ENCODE data around the gene SBF2.
A peak's percentile ranks its signal among the peaks of the same experiment; 100 is the strongest.

Gene SBF2

DNA sequence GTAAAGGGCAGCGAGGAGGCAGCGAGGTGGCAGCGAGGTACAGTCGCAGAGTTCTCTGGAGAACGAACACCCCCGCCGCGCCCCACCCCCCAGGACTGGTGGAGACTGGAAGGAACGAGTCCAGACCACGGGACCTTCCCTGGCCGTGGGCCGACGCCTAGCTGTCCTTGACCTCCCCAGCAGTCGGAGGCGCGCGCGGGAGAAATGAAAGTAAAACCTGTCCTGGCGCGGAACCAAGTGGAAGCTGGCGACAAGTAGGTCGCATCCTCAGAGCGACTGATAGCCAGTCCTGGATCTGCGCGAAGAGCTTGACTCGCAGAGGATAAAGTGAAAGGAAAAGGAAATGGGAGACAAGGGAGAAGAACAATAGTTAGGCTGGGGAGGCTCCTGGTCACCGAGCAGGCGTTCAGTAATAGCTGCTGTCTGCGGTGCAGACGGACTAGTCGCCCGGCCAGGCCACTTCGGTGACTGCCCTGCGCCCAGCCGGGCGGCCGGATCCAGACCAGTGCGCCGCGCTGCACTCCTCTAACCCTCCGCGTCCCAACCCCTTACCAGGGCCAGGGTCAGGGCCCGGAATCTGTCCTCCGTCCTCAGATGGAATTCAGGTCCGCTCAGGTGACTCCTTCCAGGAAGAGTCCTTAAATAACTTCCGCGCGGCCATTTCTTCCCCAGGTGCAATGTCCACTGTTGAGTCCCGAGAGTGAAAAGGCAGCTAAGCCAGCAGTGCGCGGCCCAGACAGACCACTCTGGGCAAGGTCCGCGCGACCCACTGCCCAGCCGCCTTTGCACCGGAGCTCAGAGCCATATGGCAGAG is 8.9 kb upstream of the SBF2 start:
- no peak for DNase-seq (ENCODE audit: insufficient read length, low spot score)
- FAIRE-seq: peak; percentile 69
- TF ChIP-seq SPI1 (IDR thresholded peaks at IDR 0.05; ENCODE audit: low read depth, low read length): no peak
- TF ChIP-seq POU2F2 (IDR thresholded peaks at IDR 0.05; ENCODE audit: low read depth, low read length): 0 out of 2 replicates have a peak, but pooled peaks have one; percentile 34

DNA sequence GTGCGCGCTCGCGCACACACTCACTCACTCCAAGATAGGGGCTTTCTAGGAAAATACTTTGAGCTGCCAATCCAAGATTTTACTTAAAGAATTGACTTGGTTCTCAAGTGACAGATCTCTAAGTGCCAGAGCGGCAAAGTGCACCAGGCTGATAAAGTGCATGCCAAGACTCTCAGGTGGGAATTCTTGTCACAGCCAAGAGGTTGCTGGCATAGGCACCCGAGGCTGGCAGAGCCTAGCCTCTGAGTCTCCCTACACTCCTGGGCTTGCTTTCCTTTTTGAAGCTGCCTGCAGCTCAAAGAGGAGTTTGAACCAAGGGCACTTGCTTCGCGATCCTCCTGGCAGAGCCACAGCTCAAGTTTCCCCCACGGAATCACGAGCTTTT is 8.3 kb upstream of the SBF2 start:
- DNase-seq (ENCODE audit: insufficient read length, low spot score) (no peak), FAIRE-seq (no peak)
- no peak for TF ChIP-seq POLR2A (IDR thresholded peaks at IDR 0.05; ENCODE audit: low read depth, low read length)
- TF ChIP-seq POLR2AphosphoS5 (IDR thresholded peaks at IDR 0.05; ENCODE audit: low read depth, low read length): no peak
- no peak for TF ChIP-seq TAF1 (IDR thresholded peaks at IDR 0.05; ENCODE audit: low read depth, low read length)
- TF ChIP-seq POU2F2 (IDR thresholded peaks at IDR 0.05; ENCODE audit: low read depth, low read length): no peak
- TF ChIP-seq SPI1 (IDR thresholded peaks at IDR 0.05; ENCODE audit: low read depth, low read length): no peak
- TF ChIP-seq PAX5 (IDR thresholded peaks at IDR 0.05; ENCODE audit: insufficient read depth, low read length, severe bottlenecking): no peak

DNA sequence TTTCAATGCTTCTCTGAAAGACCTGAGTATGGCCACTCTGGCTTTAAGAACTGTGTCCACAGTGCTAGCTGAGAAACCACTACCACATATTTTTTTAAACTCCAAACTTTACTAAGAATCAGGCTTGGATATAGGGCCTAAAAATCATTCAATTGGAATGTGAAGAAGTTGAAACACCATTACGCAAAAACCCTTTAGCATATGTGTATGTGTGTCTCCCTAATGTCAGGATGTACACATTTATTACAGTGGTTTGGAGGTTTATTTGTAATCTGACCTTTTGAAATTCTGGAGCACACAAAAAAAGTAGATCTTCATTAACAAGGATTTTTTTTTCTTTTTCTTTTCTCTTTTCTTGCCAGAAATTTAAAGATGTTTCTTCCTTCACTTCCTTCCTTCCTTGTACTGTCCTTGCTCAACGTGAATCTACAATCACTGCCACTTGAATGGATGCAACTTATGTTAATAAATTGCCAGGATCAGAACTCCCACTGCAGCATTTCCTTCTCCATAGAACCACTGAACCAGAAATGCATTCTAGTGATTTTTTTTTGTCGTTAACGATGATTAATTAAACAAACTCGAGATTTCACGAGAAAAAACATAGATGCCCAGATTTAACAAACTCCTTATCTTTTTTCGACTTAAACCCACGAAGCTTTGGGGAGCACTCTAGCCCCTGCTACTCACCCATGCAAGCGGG is 7.8 kb upstream of the SBF2 start:
- DNase-seq (ENCODE audit: insufficient read length, low spot score) (no peak), FAIRE-seq (no peak)
- no peak for TF ChIP-seq SPI1 (IDR thresholded peaks at IDR 0.05; ENCODE audit: low read depth, low read length)
- no peak for TF ChIP-seq POLR2A (IDR thresholded peaks at IDR 0.05; ENCODE audit: low read depth, low read length)
- no peak for TF ChIP-seq POU2F2 (IDR thresholded peaks at IDR 0.05; ENCODE audit: low read depth, low read length)
- no peak for TF ChIP-seq POLR2AphosphoS5 (IDR thresholded peaks at IDR 0.05; ENCODE audit: low read depth, low read length)
- no peak for TF ChIP-seq TAF1 (IDR thresholded peaks at IDR 0.05; ENCODE audit: low read depth, low read length)
- TF ChIP-seq PAX5 (IDR thresholded peaks at IDR 0.05; ENCODE audit: insufficient read depth, low read length, severe bottlenecking): no peak

DNA sequence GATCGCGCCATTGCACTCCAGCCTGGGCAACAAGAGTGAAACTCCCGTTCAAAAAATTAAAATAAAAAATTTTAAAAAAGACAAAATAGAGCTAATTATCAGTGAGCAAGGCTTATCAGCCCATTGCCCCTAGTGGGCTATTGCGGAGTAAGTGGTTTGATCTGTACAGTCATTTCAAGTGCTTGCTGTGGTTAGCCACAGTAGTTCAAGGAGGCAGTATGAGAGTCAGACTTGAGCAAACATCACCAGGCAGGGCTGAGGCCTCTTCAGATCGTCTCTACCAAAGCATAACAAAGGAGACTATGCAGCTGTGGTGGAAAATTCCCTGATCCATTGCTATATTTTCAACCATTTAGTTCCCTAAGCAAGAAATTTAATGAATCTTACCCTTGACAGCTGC is 4.3 kb upstream of the SBF2 start:
- peak; percentile 96 for FAIRE-seq

DNA sequence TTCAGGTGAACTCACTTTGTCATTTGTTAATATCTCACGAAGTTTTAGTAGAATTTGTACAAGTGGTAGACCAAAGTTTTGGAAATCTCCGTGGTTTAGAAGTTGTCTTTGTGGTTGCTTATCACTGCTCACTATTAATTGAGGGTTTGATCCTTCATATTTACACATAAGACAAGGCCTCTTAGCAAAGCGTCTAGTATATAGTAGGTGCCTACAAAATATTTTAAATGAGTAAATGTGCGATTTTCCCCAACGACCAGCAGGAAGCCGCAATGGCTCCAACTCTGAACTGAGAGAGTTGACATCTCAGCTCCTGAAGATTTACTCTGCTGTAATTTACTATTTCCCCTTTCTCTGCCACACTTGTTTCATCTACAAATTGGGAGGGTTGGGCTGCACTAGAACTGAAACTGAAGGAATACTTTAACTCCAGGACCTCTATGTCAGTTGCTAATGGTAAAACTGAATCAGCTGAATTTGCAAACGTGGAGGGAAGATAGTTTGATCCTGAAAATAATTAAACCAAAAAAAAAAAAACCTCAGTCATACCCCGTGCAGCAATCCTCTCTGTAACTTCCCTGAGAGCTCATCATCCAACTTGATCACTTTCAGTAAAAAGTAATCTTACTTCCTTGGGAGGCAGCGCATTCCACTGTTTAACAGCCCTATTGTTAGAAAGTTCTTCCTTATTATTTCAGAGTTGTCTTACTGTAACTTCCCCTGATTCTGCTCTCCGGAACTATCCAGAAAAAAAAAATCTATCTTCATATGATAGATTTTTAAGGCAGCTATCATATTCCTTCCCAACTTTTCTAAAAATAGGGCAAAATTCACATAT is 1.3 kb upstream of the SBF2 start:
- no peak for FAIRE-seq
- no peak for TF ChIP-seq PAX5 (IDR thresholded peaks at IDR 0.05; ENCODE audit: insufficient read depth, low read length, severe bottlenecking)
- no peak for TF ChIP-seq POLR2A (IDR thresholded peaks at IDR 0.05; ENCODE audit: low read depth, low read length)
- no peak for TF ChIP-seq POLR2AphosphoS5 (IDR thresholded peaks at IDR 0.05; ENCODE audit: low read depth, low read length)
- TF ChIP-seq SPI1 (IDR thresholded peaks at IDR 0.05; ENCODE audit: low read depth, low read length): no peak
- TF ChIP-seq POU2F2 (IDR thresholded peaks at IDR 0.05; ENCODE audit: low read depth, low read length): no peak
- no peak for TF ChIP-seq TAF1 (IDR thresholded peaks at IDR 0.05; ENCODE audit: low read depth, low read length)

More for the DNA sequence above, 4.3 kb upstream of the SBF2 start:
- DNase-seq (ENCODE audit: insufficient read length, low spot score): no peak
- TF ChIP-seq POLR2AphosphoS5 (IDR thresholded peaks at IDR 0.05; ENCODE audit: low read depth, low read length) (no peak), SPI1 (IDR thresholded peaks at IDR 0.05; ENCODE audit: low read depth, low read length) (no peak), PAX5 (IDR thresholded peaks at IDR 0.05; ENCODE audit: insufficient read depth, low read length, severe bottlenecking) (peak; percentile 72), POLR2A (IDR thresholded peaks at IDR 0.05; ENCODE audit: low read depth, low read length) (no peak), POU2F2 (IDR thresholded peaks at IDR 0.05; ENCODE audit: low read depth, low read length) (peak; percentile 70; the same call in 1 of the 2 replicates), TAF1 (IDR thresholded peaks at IDR 0.05; ENCODE audit: low read depth, low read length) (no peak)

DNA sequence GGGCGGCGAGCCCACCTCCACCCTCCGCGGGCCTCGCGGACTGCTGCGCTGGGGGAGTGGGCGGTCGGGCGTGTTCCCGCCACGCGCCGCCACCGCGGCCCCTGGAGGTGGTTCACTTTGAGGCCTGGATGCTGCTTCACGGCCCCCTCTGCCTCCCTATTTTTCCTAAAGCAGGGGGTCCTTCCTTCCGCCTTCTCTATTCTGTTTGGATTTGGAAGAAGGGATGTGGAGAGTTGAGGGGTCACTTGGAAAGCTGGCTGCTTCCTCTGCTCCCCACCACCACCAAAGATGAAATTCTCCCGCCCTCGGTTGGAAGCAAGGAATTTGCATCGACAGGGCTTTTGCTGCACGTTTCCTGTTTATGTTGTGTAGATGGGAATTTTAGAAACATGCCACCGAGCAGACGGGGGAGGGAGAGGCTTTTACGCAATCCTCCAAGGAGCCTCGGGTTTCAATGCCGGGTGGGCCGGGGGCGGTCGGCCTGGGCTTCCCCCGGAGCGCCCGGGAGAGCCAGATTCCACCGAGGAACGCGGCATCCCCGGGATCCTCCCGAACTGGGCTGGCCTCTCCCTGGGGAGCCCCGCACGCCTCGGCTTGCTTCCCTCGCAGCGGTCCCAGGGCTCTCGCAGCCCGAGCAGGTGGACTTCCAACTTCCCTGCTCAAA is 403 bp upstream of the SBF2 start:
- no peak for TF ChIP-seq POLR2A (IDR thresholded peaks at IDR 0.05; ENCODE audit: low read depth, low read length)
- TF ChIP-seq SPI1 (IDR thresholded peaks at IDR 0.05; ENCODE audit: low read depth, low read length): no peak
- TF ChIP-seq PAX5 (IDR thresholded peaks at IDR 0.05; ENCODE audit: insufficient read depth, low read length, severe bottlenecking): no peak
- TF ChIP-seq POLR2AphosphoS5 (IDR thresholded peaks at IDR 0.05; ENCODE audit: low read depth, low read length): no peak
- TF ChIP-seq POU2F2 (IDR thresholded peaks at IDR 0.05; ENCODE audit: low read depth, low read length): no peak
- TF ChIP-seq TAF1 (IDR thresholded peaks at IDR 0.05; ENCODE audit: low read depth, low read length): no peak
- FAIRE-seq (no peak), DNase-seq (ENCODE audit: insufficient read length, low spot score) (no peak)

More for the DNA sequence above, 1.3 kb upstream of the SBF2 start:
- no peak for DNase-seq (ENCODE audit: insufficient read length, low spot score)

DNA sequence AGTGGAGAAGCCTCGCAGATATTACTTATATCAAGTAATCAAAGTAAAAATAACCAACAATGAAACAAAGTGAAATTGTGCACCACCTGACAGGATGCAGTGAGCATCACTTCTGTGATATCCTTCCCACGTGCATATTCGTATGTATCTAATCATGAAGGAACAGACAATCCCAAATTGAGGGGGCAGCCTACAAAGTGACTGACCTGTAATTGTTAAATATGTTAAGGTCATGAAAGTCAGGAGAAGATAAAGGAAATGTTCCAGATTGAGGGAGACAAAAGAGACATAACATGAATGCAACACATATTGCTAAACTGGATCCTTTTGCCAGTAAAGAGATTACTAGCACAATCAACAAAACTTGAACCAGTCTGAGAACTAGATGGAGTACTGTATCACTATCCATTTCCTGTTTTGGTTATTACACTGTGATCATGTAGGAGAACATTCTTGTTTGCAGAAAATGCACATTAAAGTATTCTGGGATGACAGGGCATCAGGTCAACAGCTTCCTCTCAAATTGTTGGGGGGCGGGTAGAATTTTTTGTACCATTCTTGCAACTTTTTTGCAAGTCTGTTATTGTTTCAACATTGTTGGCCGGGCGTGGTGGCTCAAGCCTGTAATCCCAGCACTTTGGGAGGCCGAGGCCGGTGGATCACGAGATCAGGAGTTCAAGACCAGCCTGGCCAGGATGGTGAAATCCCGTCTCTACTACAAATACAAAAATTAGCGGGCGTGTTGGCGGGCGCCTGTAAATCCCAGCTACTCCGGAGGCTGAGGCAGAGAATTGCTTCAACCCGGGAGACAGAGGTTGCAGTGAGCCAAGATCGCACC is 2.0 kb downstream of the SBF2 start:
- TF ChIP-seq TAF1 (IDR thresholded peaks at IDR 0.05; ENCODE audit: low read depth, low read length): no peak
- no peak for TF ChIP-seq POLR2AphosphoS5 (IDR thresholded peaks at IDR 0.05; ENCODE audit: low read depth, low read length)
- TF ChIP-seq PAX5 (IDR thresholded peaks at IDR 0.05; ENCODE audit: insufficient read depth, low read length, severe bottlenecking): no peak
- TF ChIP-seq POU2F2 (IDR thresholded peaks at IDR 0.05; ENCODE audit: low read depth, low read length): no peak
- no peak for TF ChIP-seq POLR2A (IDR thresholded peaks at IDR 0.05; ENCODE audit: low read depth, low read length)
- peak; percentile 13; the same call in 1 of the 2 replicates for TF ChIP-seq SPI1 (IDR thresholded peaks at IDR 0.05; ENCODE audit: low read depth, low read length)
- no peak for DNase-seq (ENCODE audit: insufficient read length, low spot score)
- FAIRE-seq: no peak
